Stimulated activated naive CD4-positive, alpha-beta T cell treated with Interleukin-2 at 50 U/mL for 16 hours (primary cell): Measurements from ENCODE around the gene FOXP1.

Source experiments
- DNase-seq: peaks from one replicate; lab custom pipeline; 2025; lab: John Stamatoyannopoulos, UW

The FOXP1 gene

DNA sequence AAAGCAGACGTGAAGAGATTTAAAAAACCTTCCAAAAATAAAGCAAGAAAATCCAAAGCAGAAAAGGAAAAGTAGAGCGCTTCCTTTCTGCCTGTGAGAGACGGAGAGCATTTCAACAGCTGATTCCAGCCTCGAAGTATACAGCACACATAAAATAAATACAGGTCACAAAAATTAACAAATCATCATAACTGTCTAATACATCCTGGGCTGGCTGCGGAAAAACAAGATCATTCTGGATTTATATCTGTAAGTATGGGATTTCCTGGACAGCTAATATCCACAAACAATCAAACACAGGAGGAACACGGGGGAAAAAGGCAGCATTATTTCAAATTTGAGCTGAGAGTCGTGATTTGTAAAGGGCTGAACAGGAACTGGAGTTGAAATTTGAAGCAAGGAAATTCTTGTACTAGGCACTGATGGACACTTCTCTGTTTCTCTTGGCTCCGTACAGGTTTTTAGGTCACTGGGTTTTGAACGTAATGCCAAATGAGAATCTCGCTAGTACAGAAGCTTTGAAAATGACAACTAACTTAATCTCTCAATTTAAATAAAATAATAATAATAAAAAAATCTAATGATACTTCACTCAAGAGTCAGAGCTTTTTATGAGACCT, 577.7 kb downstream of the FOXP1 start:
- DNase-seq = no peak

GRCh38 chr3:71003511-71003910, 580.0 kb downstream of the FOXP1 start:
- no peak for DNase-seq

GRCh38 chr3:71002298-71002697, 581.2 kb downstream of the FOXP1 start:
- DNase-seq = no peak

DNA sequence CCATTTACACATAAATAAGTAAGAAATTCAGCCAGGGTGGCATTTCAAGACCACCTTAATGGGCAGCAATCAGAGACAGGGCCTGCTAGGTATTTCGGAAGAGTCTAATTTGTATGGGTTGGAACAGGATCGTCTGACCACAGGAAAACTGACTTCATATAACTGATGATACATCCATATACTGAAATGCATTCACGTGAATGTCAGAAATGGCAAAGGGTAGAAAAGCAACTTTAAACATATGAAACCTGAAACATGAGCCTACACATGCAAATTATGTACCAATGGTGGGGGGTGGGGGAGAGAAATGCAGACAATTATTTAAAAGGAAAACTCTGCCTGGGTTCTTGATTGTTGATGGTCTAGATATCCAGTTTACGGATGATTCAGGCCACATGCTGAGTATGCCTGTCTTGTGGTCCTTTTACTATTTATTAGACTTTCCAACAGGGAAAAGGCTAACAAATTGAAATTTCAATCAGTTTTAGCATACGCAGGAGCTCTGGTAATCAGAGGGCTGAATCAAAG, 582.2 kb downstream of the FOXP1 start:
- DNase-seq = no peak

DNA sequence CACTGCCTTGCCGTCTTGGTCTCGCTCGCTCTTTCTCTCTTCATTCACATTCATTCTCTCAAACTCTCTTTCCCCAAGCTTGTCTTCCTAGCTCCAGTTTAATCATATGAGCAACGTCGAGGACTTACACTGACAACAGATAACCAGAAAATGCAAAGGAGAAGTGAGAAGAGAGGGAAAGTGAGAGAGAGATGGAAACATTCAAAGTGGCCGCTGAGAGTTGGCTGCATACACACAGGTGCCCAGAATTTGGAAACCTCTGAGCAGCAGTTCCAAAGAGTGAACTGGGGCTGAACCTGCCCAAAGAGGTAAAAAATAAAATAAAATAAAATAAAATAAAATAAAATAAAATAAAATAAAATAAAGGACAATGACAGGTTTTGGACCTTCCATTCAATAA, 583.0 kb downstream of the FOXP1 start:
- no peak for DNase-seq

GRCh38 chr3:70999730-71000129, 583.8 kb downstream of the FOXP1 start:
- DNase-seq = no peak

- DNase-seq = no peak
These were observed 587.4 kb downstream of the FOXP1 start for GRCh38 chr3:70996082-70996481.

GRCh38 chr3:70994644-70995043, 588.9 kb downstream of the FOXP1 start:
- no peak for DNase-seq

GRCh38 chr3:70992562-70993204, 590.8 kb downstream of the FOXP1 start:
- no peak for DNase-seq

GRCh38 chr3:70992131-70992530, 591.4 kb downstream of the FOXP1 start:
- no peak for DNase-seq

GRCh38 chr3:70990723-70991122, 592.8 kb downstream of the FOXP1 start:
- no peak for DNase-seq

DNA sequence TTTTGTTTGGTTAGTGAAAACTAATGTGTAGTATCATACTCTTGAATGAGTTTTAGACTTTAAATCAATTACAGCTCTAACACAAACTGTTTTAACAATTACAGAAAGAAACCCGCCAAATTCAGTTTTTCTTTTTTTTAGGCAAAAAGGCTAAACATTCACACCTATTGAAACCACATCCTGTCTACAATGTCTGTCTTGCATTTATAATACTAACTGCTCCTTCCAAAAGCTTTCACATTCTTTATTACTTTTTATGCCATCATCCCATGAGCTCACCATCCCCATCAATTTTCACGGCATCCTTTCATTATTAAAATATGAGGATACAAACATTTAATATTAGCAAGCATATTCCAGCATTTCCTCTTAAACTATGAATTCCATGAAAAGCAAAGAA, 593.3 kb downstream of the FOXP1 start:
- DNase-seq = no peak

- DNase-seq = no peak
These were observed 594.4 kb downstream of the FOXP1 start for GRCh38 chr3:70989174-70989573.

DNA sequence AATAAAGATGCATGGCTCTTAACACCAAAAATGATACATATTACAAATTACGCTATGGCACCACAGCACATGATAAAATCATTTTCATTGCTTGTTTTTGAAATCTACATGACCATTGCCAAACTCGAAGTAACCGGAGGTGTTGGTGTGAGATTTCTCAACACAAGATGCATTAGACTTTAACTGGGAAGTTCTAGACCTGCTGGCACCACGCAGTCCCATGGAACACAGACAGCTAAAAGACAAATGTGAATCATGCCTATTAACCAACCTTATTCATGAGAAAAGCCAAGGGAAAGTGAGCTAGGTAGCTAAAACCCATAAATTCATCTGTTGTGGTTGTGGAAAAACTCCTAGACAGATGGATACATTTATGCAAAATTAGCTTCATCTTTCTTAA, 595.4 kb downstream of the FOXP1 start:
- DNase-seq = no peak

GRCh38 chr3:70985572-70985971, 598.0 kb downstream of the FOXP1 start:
- DNase-seq = no peak

- DNase-seq = no peak
These were observed 598.6 kb downstream of the FOXP1 start for GRCh38 chr3:70984776-70985482.

DNA sequence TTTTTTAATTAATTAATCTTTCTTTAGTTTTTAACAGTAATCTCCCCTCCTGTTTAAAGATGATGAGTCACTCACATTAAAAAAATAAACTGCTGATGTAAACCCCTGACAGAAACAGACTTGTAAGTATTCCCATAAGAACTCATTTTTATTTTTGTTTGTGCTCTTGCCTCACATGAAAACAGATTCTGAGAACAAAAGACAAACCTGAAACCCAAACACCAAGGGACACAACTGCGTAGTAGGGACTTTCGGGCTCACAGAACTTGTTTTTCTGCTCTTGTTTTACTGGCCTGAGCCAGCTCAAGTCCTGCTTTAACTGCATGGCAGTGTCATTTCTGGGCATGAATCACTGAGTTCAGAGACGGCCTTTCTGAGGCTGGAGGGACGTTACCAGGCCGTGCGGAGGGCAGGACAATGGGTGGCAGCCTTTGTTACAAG, 600.8 kb downstream of the FOXP1 start:
- no peak for DNase-seq

DNA sequence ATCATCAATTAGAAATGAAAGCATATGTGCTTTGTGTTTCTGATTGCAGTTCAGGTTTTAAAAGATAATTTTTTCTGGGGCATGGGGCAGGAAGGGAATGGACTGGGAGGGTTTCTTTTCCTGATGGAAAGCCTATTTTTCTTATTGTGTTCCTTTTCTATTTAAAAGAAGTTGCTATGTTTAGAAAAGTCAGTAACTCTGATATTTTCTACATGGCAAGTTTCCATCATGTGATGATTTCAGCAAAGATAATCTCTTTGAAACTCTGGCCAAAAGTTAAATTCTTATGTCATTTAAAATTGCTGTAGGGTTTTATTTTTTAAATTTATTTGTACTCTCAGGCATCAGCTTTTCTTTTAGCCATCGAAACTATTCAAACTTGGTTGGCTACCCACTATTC, 601.2 kb downstream of the FOXP1 start:
- no peak for DNase-seq

GRCh38 chr3:70981231-70981880, 602.2 kb downstream of the FOXP1 start:
- no peak for DNase-seq

GRCh38 chr3:70980646-70981170, 602.8 kb downstream of the FOXP1 start:
- DNase-seq = no peak

DNA sequence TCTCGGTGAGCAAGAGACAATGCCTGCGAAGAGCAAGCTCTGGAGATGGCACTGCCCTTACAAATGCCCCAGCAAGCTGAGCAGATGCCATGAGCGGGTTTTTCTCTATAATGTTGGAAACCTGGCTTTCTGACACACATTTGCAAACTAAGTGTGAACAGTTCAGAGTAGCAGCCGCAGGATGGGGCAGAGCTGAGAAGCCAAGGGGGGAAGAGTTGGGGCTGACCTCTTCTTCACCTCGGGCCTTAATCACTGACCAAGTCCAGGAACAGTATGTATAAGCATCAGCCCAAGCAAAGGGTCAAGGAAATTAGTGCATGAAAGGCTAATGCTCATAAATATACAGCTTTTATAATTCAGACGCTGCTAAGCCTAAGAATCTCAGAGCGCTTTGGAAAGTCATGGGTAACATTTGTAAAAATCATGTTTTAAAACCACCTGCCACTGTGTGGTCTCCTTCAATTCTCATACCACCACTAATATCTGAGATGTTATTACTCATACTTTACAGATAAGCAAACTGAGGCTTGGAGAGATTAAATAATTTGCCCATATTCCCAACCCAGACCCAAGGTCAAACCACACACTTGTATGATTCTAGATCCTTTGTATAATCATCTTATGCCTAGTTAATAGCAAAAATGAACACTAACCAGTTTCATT, 603.4 kb downstream of the FOXP1 start:
- no peak for DNase-seq

GRCh38 chr3:70977712-70978111, 605.8 kb downstream of the FOXP1 start:
- DNase-seq = no peak
